GM20431 (cell line): ENCODE measurements around the gene CPO.

Source experiments
- in situ Hi-C: fragments of 300-500 bp; cut with MseI, MboI; formaldehyde crosslinking; loops from one replicate; pipeline ENCODE4 v1.15.0; 2020; ENCODE audit warnings: low sequenced_read_pairs; ENCODE audit not compliant: unreplicated experiment

The CPO gene

DNA sequence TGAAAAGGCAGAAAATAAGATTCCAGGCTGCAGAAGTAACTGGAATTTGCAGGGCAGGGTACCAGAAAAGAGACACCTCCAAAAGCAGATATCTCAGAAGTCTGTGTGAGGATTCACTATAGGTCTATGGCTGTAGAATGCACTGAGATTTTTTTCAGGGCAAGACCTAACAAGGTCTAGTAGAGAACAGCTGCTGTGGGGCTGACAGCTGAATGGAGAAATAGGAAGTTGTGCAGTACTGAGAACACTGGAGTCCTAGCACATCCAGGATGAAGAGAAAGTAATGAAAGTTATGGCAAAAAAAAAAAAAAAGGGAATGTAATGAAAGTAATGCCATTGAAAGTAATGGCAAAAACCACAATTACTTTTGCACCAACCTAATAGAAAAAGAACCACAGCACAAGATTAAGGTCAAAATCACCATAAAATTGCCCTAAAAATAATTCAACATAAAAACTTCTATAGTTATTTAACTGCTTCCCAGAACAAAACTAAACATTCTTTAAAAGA lies 57.3 kb downstream of the CPO start:
- in situ Hi-C loops, result no loop called here

DNA sequence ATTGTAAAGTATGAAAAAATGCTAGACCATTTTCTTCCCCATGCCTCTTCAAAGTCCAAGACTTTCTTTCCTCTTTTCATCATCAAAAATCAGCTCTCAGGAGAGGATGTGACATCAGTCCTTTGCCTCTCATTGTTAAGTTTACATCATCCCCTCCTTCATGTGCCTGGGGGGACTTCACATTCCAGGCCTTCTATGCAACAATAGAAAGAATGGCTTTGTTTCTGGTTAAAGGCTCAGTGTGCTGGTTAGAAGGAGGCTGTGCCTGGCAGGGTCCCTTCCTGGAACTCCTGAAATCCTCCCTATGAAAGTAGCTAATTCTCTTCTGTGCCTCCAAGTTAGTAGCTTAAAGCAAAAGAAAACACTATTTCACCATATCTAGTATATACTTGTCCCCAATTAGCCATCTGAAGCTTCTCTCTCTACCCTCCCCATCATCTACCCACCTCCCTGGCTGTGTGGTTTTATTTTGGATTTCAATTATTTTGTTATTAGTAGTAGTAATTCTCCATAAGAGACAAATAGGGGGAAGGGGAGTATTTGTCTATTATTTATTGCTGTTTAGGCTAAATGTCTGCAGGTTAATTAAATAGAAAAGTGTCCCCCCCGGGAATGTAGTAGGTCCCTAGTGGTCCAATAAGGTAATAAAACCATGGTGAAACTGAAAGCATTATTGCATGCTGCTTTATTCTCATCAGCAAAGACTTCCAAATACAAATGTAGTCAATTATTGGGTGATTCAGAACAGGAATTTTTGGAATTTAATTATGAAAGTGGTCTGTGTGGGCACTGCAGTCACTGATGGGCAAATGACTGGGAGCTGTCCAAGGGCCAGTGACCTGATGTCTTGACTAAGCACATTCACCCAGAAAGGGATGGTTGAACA lies 69.0 kb downstream of the CPO start:
- in situ Hi-C loops, result no loop called here

DNA sequence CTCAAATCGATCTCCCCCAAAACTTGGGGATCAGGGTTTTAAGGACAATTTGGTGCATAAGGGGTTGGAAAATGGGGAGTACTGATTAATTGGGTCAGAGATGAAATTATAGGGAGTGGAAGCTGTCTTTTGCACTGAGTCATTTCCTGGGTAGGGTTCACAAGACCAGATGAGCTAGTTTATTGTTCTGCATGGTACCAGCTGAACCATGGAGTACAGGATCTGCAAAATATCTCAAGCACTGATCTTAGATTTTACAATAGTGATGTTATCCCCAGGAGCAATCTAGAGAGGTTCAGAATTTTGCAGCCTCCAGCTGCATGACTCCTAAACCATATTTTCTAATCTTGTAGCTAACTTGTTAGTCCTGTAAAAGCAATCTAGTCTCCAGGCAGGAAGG lies 73.1 kb downstream of the CPO start:
- in situ Hi-C loops, result no loop called here

DNA sequence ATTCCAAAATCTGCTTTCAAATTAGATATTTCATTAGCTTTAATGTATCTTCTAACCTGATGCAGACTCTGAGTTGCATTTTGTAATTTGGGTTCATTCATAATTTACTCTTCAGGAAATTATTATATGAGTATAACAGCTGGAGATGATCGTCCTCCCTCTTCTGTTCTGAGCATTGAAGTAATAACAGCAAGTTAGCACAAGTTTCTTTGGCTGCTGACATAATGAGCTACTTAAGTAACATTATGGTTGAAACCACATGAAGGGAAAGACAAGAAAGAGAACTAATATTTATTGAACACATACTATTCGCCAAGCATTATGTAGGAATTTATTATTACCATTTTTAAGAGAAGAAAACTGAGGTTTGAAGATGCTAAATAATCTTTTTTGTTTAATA lies 75.1 kb downstream of the CPO start:
- in situ Hi-C loops, result no loop called here

DNA sequence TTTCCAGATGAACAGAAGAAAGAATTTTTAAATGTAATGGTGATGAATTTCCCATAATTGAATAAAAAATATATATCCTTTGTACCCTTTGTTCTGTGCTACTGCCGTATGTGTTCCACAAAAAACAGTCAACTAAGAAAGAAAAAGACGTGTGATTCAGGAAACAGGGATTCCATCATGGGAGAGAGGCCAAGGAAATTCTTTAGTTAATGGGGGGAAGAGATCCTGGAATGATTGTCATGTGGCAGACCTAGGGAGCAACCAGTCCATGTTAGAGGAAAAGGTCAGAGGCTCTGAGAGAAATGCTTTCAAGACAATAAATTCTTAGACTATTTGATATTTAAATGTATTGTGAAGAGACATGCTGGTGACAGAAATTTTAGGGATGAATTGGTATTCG lies 76.6 kb downstream of the CPO start:
- in situ Hi-C loops, result no loop called here
